ENCODE data around the gene RAMP1. TPM values are rescaled to one million over a fixed set of nuclear protein-coding genes. Genes with fewer than 3 reads are reported as not detected.
"Not testable (repeated sequence)": the region's sequence is repeated elsewhere in the genome, so short reads cannot be mapped to it uniquely, and the experiment has no call there.

The RAMP1 gene
- total RNA-seq, 4 donors from 2014 or later, result 0.78 to 4.2 (median 3.0) TPM

- 77 to 78% methylated on average over 13 of the region's 13 CpGs for WGBS, 2 donors
- TF ChIP-seq, protein P1, sequence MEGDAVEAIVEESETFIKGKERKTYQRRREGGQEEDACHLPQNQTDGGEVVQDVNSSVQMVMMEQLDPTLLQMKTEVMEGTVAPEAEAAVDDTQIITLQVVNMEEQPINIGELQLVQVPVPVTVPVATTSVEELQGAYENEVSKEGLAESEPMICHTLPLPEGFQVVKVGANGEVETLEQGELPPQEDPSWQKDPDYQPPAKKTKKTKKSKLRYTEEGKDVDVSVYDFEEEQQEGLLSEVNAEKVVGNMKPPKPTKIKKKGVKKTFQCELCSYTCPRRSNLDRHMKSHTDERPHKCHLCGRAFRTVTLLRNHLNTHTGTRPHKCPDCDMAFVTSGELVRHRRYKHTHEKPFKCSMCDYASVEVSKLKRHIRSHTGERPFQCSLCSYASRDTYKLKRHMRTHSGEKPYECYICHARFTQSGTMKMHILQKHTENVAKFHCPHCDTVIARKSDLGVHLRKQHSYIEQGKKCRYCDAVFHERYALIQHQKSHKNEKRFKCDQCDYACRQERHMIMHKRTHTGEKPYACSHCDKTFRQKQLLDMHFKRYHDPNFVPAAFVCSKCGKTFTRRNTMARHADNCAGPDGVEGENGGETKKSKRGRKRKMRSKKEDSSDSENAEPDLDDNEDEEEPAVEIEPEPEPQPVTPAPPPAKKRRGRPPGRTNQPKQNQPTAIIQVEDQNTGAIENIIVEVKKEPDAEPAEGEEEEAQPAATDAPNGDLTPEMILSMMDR (IDR thresholded peaks at IDR 0.05), result no peak
- TF ChIP-seq POLR2A (IDR thresholded peaks at IDR 0.05), result no peak
- Histone ChIP-seq H3K4me3 (replicated peaks in 1 of 3) (no peak overlapping the region), H3K9me3 (no peaks in the 10 kb centered on the region), H3K4me1 (no peaks in the 10 kb centered on the region), H3K27ac (no peak overlapping the region), H3K36me3 (no peaks in the 10 kb centered on the region), H3K27me3 (no peaks in the 10 kb centered on the region)
- DNase-seq, result no peak
- intact Hi-C loops (cut with DNase I), result no loop called here
Observed at GRCh38 chr2:237866101-237866621, 6.7 kb downstream of the RAMP1 start.

- intact Hi-C loops (cut with DNase I), result no loop called here
- no peaks in the 10 kb centered on the region for H3K36me3 ChIP-seq
- H3K27ac ChIP-seq, result no peak overlapping the region
- no peak for DNase-seq
- no peaks in the 10 kb centered on the region for H3K4me1 ChIP-seq
- TF ChIP-seq POLR2A (IDR thresholded peaks at IDR 0.05), result no peak
- TF ChIP-seq, protein P1 (IDR thresholded peaks at IDR 0.05), result no peak
- no peaks in the 10 kb centered on the region for H3K9me3 ChIP-seq
- 90 to 91% methylated on average over 10 of the region's 10 CpGs for WGBS, 2 donors
- H3K27me3 ChIP-seq, result no peaks in the 10 kb centered on the region
- no peak overlapping the region for H3K4me3 ChIP-seq (replicated peaks in 1 of 3)
Observed at GRCh38 chr2:237867465-237867864, 8.0 kb downstream of the RAMP1 start.

DNA sequence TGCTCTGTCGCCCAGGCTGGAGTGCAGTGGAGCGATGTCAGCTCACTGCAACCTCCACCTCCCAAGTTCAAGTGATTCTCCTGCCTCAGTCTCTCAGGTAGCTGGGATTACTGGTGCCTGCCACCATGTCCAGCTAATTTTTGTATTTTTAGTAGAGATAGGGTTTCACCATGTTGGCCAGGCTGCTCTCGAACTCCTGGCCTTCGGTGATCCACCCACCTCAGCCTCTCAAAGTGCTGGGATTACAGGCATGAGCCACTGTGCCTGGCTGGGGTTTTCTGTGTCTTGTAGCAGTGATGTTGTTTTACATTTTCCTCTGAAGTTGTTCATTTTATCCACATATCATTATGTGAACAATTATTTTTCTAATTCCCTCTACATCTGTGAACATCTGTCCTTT, 8.7 kb downstream of the RAMP1 start:
- H3K36me3 ChIP-seq; H3K9me3 ChIP-seq; H3K4me3 ChIP-seq (replicated peaks in 1 of 3); DNase-seq; H3K4me1 ChIP-seq; H3K27ac ChIP-seq; H3K27me3 ChIP-seq; intact Hi-C loops (cut with DNase I): not testable (repeated sequence)
- WGBS, 2 donors, result 89 to 92% methylated on average over 4 of the region's 4 CpGs

DNA sequence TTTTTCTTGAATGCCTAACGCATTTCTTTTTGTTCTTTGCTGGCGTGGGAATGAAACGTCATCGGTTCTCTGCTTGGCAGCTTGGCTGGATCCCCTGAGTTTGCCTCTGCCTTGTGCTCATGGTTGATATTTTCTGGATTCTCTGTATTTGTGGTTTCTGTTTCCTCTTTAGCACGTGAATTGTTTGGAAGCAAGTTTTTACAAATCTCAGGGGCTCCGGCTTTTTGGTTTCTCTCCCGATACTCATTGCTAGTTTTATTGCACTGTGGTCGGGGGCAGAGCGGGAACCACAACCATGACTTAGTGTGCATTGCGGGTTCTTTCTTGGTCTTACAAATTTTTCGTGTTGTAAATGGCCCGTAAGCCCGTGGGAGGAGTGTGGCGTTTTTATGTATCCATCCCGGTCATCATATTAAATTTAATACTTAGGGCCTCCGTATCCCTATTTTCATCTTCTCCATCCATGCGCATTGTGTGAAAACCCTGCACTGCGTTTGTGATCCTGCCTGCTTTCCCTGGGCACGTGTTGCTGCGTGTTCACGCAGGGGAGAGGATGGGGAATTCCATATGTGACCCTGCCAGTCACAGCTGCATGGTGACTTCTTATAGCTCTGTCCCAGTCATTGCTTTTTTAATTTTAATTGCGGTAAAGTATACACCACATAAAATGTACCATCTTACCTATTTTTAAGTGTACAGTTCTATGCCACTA, 9.4 kb downstream of the RAMP1 start:
- no peak overlapping the region for H3K27ac ChIP-seq
- no peaks in the 10 kb centered on the region for H3K4me1 ChIP-seq
- H3K4me3 ChIP-seq (replicated peaks in 1 of 3), result no peak overlapping the region
- no peaks in the 10 kb centered on the region for H3K9me3 ChIP-seq
- DNase-seq, result no peak
- 74 to 81% methylated on average over 22 of the region's 22 CpGs for WGBS, 2 donors
- intact Hi-C loops (cut with DNase I), result no loop called here
- TF ChIP-seq, protein P1 (IDR thresholded peaks at IDR 0.05), result no peak
- no peak for TF ChIP-seq POLR2A (IDR thresholded peaks at IDR 0.05)
- H3K27me3 ChIP-seq, result no peaks in the 10 kb centered on the region
- no peaks in the 10 kb centered on the region for H3K36me3 ChIP-seq

GRCh38 chr2:237869343-237870102, 10.1 kb downstream of the RAMP1 start:
- no peaks in the 10 kb centered on the region for H3K36me3 ChIP-seq
- H3K9me3 ChIP-seq, result no peaks in the 10 kb centered on the region
- WGBS, 2 donors, result 93 to 95% methylated on average over 21 of the region's 21 CpGs
- no peak overlapping the region for H3K4me3 ChIP-seq (replicated peaks in 1 of 3)
- no peak for DNase-seq
- TF ChIP-seq, protein P1 (IDR thresholded peaks at IDR 0.05), result no peak
- TF ChIP-seq POLR2A (IDR thresholded peaks at IDR 0.05), result no peak
- no peak overlapping the region for H3K27ac ChIP-seq
- H3K27me3 ChIP-seq, result no peaks in the 10 kb centered on the region
- intact Hi-C loops (cut with DNase I), result no loop called here
- H3K4me1 ChIP-seq, result no peaks in the 10 kb centered on the region

Measured in thyroid gland (tissue), 4 donors.